Activated T-helper 17 cell treated with anti-CD3 and anti-CD28 coated beads, Interleukin-2, amount 50 U/mL, for 72 hours (primary cell): ENCODE results near the gene MYH11. TPM values are rescaled to one million over a fixed set of nuclear protein-coding genes. Genes with fewer than 3 reads are reported as not detected.
"Not testable (repeated sequence)": the region's sequence is repeated elsewhere in the genome, so short reads cannot be mapped to it uniquely, and the experiment has no call there.

Experiments used
- ATAC-seq: fragments of 150-1000 bp; cut with Tn5 transposase; replicated peaks from 2 replicates; pipeline ENCODE4 v1.10.0; 2021; ENCODE audit warnings: mild to moderate bottlenecking, moderate library complexity
- H3K27ac Mint-ChIP-seq: one replicate; pipeline ENCODE4 v1.8.0; 2022; ENCODE audit warnings: mixed read lengths
- H3K27me3 Mint-ChIP-seq: one replicate; pipeline ENCODE4 v1.8.0; 2022; ENCODE audit warnings: mixed read lengths
- H3K36me3 Mint-ChIP-seq: one replicate; pipeline ENCODE4 v1.8.0; 2022; ENCODE audit warnings: low read depth, mild to moderate bottlenecking, mixed read lengths
- H3K4me1 Mint-ChIP-seq: one replicate; pipeline ENCODE4 v1.8.0; 2022; ENCODE audit warnings: mixed read lengths
- H3K4me3 Mint-ChIP-seq: one replicate; pipeline ENCODE4 v1.8.0; 2022; ENCODE audit warnings: mild to moderate bottlenecking, mixed read lengths
- H3K9me3 Mint-ChIP-seq: one replicate; pipeline ENCODE4 v1.8.0; 2022; ENCODE audit warnings: mixed read lengths
- total RNA-seq, 2 donors: library from RNA; stranded (reverse); gene quantifications; one replicate each; pipeline ENCODE4 v1.2.3, GENCODE V29; 2022

The MYH11 gene
- total RNA-seq, 2 donors from 2014 or later: not detected

DNA sequence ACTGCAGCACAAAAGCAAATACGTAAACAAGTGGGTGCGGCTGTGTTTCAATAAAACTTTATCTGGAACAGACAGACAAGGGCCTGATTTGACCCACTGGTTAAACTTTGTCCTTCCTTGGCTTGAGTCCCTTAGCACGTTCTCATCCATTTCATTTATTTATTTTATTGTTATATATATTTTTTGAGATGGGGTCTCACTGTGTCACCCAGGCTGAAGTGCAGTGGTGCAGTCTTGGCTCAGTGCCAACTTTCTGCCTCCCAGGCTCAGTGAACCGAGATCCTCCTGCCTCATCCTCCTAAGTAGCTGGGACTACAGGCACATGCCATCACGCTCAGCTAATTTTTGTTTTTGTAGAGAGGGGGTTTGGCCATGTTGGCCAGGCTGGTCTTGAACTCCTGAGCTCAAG lies 64.3 kb downstream of the MYH11 start:
- no peak overlapping the region for H3K27ac Mint-ChIP-seq
- H3K4me1 Mint-ChIP-seq: no peaks in the 10 kb centered on the region
- H3K36me3 Mint-ChIP-seq: no peaks in the 10 kb centered on the region
- H3K9me3 Mint-ChIP-seq: peaks cover 8% of the 10 kb centered on the region
- no peak for ATAC-seq
- peaks cover 3% of the 10 kb centered on the region for H3K27me3 Mint-ChIP-seq
- H3K4me3 Mint-ChIP-seq: no peak overlapping the region

DNA sequence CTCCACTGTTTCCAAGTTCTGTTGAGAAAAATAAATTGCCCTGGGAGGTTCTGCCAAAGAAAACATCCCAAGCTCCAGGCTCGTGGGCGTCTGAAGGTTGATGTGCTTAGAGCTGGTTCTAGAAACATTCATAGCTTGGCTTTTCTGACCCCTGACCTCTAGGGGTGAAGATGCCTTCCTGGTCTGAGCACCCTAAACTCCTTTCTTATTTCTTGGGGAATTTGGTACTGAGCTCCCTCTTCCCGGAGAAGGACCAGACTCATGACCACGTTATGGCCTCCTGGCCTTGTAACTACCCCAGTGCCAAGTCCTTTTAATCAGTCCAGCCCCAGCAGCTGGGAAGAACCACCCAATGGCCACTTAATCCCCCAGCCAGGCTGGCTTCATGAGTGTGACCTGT lies 66.4 kb downstream of the MYH11 start:
- Mint-ChIP-seq H3K27ac (no peak overlapping the region), H3K4me1 (no peaks in the 10 kb centered on the region), H3K9me3 (no peaks in the 10 kb centered on the region), H3K27me3 (no peaks in the 10 kb centered on the region), H3K36me3 (no peaks in the 10 kb centered on the region), H3K4me3 (no peak overlapping the region)
- no peak for ATAC-seq

DNA sequence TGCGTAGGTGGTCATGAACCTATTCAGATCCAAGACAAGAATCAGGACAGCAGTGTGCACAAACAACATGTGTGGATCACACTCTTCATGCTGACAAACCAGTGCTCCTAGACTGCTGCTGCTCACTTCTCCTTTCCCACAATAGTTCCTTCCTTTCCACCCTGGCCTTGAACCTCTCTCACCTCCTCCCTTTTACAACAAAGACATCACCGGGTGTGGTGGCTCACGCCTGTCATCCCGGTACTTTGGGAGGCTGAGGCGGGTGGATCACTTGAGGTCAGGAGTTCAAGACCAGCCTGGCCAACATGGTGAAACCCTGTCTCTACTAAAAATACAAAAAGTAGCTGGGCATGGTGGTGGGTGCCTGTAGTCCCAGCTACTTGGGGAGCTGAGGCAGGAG lies 67.0 kb downstream of the MYH11 start:
- H3K27ac Mint-ChIP-seq, H3K36me3 Mint-ChIP-seq, H3K9me3 Mint-ChIP-seq, H3K27me3 Mint-ChIP-seq, H3K4me1 Mint-ChIP-seq, ATAC-seq, H3K4me3 Mint-ChIP-seq: not testable (repeated sequence)

DNA sequence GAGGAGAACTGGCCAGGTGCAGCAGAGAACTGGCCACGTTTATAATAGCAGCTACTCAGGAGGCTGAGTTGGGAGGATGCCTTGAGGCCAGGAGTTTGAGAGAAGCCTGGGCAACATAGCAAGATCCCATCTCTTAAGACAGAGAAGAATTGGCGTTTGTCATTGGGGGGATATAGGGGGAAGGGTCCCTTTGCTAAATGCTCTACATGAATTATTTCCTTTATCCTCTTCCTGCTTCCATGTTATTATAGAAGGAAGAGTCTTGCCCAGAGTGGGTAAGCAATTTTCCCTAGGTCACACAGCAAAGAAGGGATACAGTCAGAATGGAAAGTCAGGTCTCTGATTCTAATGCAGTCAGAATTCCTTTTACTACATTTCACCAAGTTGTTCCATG lies 68.0 kb downstream of the MYH11 start:
- H3K9me3 Mint-ChIP-seq: no peaks in the 10 kb centered on the region
- no peaks in the 10 kb centered on the region for H3K4me1 Mint-ChIP-seq

DNA sequence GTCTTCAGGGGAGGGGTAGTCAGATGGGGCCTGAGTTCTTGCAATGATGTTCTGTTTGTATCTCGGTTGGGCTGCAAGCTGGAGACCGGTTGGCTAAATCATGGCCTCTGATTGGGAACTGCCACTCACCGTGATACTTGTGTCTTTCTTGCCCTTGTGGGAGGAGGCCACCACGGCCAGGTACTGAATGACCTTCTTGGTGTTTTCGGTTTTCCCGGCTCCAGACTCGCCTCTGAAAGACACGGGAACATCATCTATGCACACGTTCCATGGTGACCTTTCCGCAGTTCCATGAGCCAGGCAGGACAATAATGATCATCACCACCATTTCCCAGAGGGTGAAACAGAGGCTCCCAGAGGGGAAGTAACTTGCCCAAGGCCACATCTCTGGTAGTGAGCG lies 70.3 kb downstream of the MYH11 start:
- Mint-ChIP-seq H3K27ac (no peak overlapping the region), H3K4me3 (no peak overlapping the region), H3K27me3 (no peaks in the 10 kb centered on the region), H3K36me3 (no peaks in the 10 kb centered on the region), H3K9me3 (no peaks in the 10 kb centered on the region), H3K4me1 (no peaks in the 10 kb centered on the region)
- no peak for ATAC-seq

More for the DNA sequence above, 68.0 kb downstream of the MYH11 start:
- H3K36me3 Mint-ChIP-seq: no peaks in the 10 kb centered on the region
- H3K27ac Mint-ChIP-seq: no peak overlapping the region
- H3K4me3 Mint-ChIP-seq: no peak overlapping the region
- no peaks in the 10 kb centered on the region for H3K27me3 Mint-ChIP-seq
- ATAC-seq: no peak

DNA sequence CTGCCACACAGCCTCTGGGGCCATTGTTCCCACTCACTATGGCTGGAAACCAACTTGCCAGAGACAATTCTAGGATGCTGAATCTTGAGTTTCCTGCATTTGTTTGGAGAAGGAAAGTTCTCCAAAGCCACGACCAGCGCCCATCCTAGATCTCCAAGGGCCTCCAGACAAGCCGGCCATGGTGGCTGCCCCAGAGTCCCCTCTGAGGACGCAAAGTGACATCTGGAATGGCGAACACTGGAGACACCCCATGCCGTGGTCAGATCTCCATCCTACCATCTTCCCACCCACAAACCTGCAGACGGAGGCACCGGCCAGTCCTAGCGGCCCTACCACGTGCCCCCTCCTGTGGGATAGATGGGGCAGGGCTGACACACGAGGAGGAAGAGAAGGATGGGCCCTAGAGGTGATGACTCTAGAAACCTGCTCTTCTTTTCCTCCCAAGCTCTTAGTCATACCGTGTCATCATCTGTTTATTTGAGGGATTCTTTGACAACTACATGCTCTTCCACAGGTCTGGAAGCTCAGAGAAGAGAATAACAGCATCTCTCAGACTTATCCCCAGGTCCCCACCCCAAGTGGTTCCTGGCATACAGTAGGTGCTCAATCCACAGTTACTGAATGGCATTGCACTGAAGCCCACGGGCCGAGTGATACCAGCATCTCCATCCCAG lies 71.3 kb downstream of the MYH11 start:
- H3K36me3 Mint-ChIP-seq: no peaks in the 10 kb centered on the region
- H3K27me3 Mint-ChIP-seq: no peaks in the 10 kb centered on the region
- H3K27ac Mint-ChIP-seq: no peak overlapping the region
- H3K4me3 Mint-ChIP-seq: no peak overlapping the region
- ATAC-seq: no peak
- H3K9me3 Mint-ChIP-seq: no peaks in the 10 kb centered on the region
- no peaks in the 10 kb centered on the region for H3K4me1 Mint-ChIP-seq

DNA sequence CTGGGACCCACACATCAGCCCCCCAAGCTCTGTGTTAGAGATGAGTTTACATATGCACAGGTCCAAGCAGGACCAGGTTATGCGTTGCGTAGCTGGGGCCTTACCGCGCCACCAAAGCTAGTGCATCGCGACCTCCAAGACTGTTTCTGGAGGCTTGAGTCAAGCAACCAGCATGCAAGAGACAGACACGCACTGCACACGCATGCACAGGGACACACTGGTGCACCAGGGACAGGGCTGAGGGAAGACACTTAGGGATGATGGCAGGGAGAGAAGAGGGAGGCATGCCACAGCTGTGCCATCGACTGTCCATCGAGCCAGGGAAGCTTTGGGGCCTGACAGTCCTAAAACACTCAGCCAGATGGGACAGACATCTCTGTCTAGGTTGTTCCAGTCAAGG lies 72.8 kb downstream of the MYH11 start:
- no peak overlapping the region for H3K4me3 Mint-ChIP-seq
- H3K27ac Mint-ChIP-seq: no peak overlapping the region
- no peaks in the 10 kb centered on the region for H3K9me3 Mint-ChIP-seq
- no peak for ATAC-seq
- H3K36me3 Mint-ChIP-seq: no peaks in the 10 kb centered on the region
- H3K4me1 Mint-ChIP-seq: no peaks in the 10 kb centered on the region
- no peaks in the 10 kb centered on the region for H3K27me3 Mint-ChIP-seq

DNA sequence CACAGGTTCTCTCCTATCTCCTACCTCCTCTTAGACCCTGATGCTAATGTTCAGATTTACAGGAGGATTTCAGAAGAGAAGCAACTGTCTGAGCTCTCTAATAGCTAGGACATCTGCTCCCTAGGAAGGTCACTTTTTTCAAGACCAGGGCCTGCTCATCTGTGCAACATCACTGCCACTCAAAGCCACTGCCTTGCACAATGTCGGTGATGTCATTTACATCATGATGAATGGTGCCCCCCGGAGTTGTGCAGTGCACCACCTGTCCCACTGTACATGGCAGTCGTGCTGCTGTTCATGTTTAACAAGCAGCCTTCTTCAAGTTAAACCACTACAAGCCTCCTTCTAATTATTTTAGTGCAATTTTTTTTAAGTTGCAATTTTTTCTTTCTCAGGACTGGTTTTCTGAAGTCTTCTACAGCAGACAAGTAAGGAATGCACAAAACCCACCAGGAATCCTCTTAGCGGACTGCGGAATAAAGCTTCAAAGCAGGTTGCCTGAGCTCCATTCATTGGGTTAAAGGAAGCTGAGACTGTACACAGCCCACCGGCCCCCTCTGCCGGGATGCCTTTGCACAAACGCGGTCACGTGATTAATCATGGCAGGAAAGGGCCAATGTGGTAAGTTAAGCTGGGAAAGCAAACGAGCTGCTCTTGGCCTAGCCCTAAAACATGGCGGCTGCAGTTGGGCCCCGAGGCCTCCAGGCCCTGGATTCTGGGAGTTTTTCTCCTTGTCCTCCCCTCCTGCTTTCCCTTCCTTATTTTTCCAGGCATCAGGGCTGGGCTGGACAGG lies 74.1 kb downstream of the MYH11 start:
- H3K4me1 Mint-ChIP-seq: no peaks in the 10 kb centered on the region
- H3K27me3 Mint-ChIP-seq: no peaks in the 10 kb centered on the region
- no peak overlapping the region for H3K4me3 Mint-ChIP-seq
- ATAC-seq: no peak
- no peak overlapping the region for H3K27ac Mint-ChIP-seq
- H3K36me3 Mint-ChIP-seq: no peaks in the 10 kb centered on the region
- H3K9me3 Mint-ChIP-seq: no peaks in the 10 kb centered on the region

DNA sequence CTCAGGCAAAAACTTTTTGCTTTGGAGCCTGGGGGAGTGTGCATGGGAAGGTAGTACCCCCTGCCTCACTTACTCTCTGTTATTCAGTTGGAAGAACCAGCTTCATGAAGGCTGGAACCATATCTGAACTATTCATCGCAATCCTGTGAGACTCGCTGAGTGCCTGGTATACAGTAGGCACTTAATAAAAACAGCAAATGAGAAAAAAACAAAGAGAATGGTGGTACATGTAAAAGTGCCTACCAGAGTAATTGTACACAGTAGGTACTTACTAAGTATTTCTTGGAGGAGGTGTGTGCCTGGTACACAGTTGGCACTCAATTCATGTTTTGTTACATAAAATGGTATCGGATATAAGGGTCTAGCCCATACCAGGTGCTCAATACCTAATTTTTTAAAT lies 75.2 kb downstream of the MYH11 start:
- no peak overlapping the region for H3K27ac Mint-ChIP-seq
- no peak for ATAC-seq
- no peaks in the 10 kb centered on the region for H3K4me1 Mint-ChIP-seq
- H3K27me3 Mint-ChIP-seq: peaks cover under 1% of the 10 kb centered on the region
- H3K4me3 Mint-ChIP-seq: no peak overlapping the region
- H3K9me3 Mint-ChIP-seq: no peaks in the 10 kb centered on the region
- H3K36me3 Mint-ChIP-seq: no peaks in the 10 kb centered on the region

DNA sequence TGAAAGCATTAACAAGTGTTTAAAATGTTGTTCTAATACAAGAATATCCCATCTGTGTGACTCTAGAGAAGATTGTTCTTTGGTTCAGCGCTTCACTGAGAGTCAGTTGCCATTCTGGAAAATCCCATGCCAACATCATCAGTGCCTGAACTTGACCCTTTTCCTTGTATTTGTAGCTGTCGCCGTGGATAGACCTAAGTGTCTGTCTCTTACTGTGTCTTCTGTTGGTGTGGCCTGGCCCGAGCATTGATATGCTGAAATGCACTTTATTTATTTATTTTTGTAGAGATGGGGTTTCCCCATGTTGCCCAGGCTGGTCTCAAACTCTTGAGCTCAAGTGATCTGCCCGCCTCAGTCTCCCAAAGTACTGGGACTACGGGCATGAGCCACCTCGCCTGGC lies 76.0 kb downstream of the MYH11 start:
- ATAC-seq: no peak
- no peaks in the 10 kb centered on the region for H3K36me3 Mint-ChIP-seq
- no peaks in the 10 kb centered on the region for H3K4me1 Mint-ChIP-seq
- peaks cover 7% of the 10 kb centered on the region for H3K27me3 Mint-ChIP-seq
- H3K9me3 Mint-ChIP-seq: no peaks in the 10 kb centered on the region
- no peak overlapping the region for H3K27ac Mint-ChIP-seq
- H3K4me3 Mint-ChIP-seq: no peak overlapping the region

DNA sequence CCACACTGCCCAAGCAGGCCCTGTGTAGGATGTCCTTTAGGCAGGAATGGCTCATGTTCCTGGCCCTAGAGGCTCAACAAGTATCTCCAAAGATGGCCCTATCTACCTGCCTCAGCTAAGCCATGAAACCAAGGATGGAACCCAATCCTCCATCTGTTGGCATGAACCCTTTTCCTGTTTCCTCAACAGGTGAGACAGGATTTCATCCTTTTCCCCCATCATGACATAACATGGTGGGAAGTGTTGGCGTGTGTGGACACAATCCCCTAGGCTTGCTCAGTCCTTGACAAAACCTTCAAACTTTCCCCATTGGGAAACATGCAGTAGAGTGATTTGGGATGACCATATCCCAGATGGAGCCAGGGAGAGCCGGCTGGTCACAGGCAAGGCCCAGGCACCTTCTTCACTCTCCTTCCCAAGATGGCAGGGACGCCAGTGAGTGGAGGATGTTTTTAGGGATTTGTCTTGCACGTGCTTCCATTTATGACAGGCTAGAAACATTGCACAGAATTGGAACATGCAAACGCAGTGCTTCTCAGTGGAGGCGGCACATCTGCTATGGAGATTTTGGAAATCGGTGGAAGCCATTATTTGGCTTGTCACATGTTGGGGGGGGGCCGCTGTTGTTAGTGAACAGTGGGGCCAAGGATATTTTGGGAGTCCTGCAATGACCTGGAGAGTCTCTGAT lies 77.0 kb downstream of the MYH11 start:
- H3K4me3 Mint-ChIP-seq: no peak overlapping the region
- peaks cover 11% of the 10 kb centered on the region for H3K27me3 Mint-ChIP-seq
- no peaks in the 10 kb centered on the region for H3K9me3 Mint-ChIP-seq
- no peak for ATAC-seq
- H3K4me1 Mint-ChIP-seq: no peaks in the 10 kb centered on the region
- no peaks in the 10 kb centered on the region for H3K36me3 Mint-ChIP-seq
- no peak overlapping the region for H3K27ac Mint-ChIP-seq

DNA sequence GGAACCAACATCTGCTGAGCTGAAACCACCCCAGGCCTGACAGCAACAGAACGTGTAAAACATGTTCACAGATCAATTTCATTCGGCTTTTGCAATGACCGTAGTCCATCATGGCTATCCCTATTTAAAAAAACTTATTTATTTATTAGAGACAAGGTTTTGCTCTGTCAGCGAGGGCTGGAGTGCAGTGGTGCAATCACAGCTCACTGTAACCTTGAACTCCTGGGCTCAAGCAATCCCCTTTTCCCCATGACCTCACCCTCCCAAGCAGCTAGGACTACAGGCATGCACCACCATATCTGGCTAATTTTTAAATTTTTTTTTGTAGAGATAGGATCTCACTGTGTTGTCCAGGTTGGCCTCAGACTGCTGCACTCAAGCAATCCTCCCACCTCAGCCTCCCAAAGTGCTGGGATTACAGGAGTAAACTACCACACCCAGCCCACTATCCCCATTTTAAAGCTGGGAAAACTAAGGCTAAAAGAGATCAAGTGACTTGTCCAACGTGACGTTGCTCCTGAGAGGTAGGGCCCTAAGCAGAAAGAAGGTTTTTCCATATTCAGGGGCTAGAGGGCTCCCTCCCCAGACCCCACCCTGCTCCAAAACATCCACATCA lies 77.7 kb downstream of the MYH11 start:
- no peaks in the 10 kb centered on the region for H3K36me3 Mint-ChIP-seq
- ATAC-seq: no peak
- no peaks in the 10 kb centered on the region for H3K4me1 Mint-ChIP-seq
- no peaks in the 10 kb centered on the region for H3K9me3 Mint-ChIP-seq
- H3K27me3 Mint-ChIP-seq: peaks cover 11% of the 10 kb centered on the region
- H3K27ac Mint-ChIP-seq: no peak overlapping the region
- H3K4me3 Mint-ChIP-seq: no peak overlapping the region

DNA sequence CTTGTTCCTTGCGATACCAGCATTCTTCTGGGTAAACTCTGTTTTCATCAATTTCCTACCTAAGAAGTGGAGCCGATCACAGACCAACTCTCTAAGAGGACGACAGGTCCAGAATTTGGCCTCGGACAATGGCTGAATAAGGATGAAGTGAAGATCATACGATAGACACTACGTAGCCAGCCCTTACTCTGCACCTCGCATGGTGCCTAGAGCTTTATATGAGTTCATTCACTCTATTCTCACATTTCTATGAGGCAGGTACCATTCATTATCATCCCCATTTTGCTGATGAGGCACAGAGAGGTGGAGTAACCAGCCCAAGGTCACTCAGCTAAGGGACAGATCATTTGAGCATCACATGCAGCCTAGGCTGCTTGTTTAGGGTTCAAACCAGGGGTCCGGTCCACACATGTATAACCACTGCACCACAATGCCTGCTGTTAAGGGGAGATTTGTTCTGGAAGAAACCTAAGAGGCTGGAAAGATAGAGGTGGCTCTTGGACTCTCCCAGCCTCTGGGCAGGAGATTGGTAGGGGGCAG lies 78.6 kb downstream of the MYH11 start:
- ATAC-seq: no peak
- H3K9me3 Mint-ChIP-seq: no peaks in the 10 kb centered on the region

DNA sequence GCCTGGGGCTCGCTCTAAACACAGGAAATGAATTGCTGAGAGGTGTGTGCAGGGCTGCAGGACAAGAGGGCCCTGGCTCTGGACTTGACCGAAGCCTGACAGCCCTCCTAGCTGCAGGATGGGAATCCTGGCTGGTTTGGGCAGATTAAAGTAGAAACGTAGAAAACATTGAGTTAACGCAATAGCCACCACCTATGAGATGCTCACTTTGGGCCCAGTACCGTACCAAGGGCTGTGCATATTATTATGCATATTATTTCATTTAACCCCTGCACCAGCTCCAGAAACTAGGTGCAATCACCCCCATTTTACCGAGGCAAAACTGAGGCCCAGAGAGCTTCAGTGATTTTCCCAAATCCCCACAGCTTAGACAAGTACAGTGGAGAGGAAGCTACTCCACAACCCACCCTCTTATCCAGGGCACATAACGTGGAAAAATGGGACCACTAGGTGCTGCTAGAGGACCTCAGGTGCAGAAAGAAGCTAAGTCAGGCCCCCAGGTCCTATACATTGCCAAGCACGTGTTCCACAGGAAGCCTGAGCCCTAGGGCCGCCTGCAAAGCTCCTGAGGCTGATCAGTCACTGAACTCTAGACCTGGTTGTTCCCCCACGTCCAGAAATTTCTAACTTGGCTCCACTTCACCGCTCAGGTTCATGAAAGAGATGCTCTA lies 79.2 kb downstream of the MYH11 start:
- ATAC-seq: peak; percentile 29
- no peaks in the 10 kb centered on the region for H3K4me1 Mint-ChIP-seq
- no peak overlapping the region for H3K4me3 Mint-ChIP-seq

More for the DNA sequence above, 78.6 kb downstream of the MYH11 start:
- Mint-ChIP-seq H3K36me3 (no peaks in the 10 kb centered on the region), H3K4me1 (no peaks in the 10 kb centered on the region), H3K4me3 (no peak overlapping the region), H3K27ac (no peak overlapping the region), H3K27me3 (peaks cover 15% of the 10 kb centered on the region)

More for the DNA sequence above, 79.2 kb downstream of the MYH11 start:
- Mint-ChIP-seq H3K27me3 (peaks cover 15% of the 10 kb centered on the region), H3K36me3 (no peaks in the 10 kb centered on the region), H3K9me3 (no peaks in the 10 kb centered on the region), H3K27ac (no peak overlapping the region)
